SKM-1 (cell line): ENCODE data around the gene EHD3.

Experiments
- DNase-seq: peaks from one replicate; lab custom pipeline; 2025; ENCODE audit not compliant: unreplicated experiment; lab: John Stamatoyannopoulos, UW

EHD3 gene

DNA sequence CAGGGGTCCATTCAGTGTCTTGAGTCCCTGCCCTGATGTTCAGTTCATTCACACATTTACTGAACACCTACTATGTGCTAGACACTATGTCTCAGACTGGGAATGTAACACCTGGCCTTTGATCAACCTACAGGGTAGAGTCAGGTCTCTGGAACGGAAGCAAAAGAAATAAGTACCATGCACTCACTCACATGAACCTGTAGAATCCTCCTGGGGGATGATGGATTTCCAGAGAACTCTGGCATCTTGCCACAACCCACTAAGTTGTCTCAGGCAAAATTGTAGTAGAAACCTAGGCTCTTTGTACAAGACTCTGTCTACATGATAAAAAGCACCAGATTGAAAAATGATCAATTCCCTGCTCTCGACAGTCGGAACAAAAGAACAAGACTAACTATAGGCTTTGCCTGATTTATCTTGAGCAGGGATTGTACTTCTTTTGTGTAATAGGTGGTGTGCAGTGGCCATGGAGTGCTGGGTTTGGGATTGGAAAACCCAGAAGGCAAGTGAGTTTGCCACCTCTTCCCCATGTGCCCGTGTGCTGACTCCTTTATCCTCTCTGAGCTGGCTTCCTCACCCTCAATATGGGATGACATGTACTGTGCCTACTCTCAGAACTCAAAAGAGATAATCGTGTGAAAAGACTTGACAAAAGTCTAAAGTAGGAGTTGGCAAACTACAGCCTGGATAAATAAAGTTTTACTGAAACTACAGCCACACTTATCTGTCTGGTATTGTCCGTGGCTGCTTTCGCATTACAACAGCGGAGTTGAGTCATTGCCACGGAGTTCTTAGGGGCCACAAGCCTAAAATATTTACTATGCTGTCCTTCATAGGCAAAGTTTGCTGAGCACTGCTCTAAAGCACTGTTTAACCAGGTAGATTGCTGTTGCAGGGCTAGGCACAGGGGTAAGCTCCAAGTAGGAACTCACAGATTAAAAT lies 21.0 kb upstream of the EHD3 start:
- no peak for DNase-seq

DNA sequence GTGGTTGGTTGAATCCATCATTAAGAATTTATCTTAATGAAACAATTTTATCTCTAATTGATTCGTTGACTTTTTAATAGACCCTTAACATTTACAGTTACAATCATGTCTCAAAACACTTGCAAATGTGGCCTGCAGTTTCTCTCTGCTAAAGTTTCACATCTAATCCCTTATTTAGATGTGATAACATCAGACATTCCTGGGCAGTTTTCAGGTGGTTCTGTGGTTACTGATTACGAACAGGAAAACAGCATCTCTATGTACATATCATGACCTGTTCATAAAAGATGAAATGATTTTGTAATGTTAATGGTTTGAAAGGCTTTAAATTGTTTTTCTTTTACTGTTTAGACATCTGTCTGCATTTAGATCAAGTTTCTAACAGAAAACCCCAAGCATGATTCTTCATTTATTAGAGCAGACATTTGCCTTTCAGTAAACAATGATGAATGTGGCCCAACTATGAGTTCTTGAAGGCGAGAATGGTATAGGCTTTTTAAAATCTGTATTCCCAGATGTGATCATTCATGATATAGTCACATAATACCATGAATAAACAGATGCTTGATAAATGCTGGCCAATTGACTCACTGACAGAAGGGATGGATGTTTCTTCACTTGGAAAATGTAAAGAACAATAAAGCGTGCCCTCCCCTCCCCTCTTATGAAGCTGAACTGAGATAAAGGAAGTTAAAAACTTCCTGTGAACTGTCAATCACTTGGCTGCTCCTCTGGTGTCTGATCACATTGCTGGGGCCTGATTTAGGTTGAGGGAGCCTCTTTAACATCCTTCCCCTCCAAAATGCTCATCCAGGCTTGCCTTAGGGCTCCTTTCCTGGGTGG lies 20.1 kb upstream of the EHD3 start:
- DNase-seq = no peak

DNA sequence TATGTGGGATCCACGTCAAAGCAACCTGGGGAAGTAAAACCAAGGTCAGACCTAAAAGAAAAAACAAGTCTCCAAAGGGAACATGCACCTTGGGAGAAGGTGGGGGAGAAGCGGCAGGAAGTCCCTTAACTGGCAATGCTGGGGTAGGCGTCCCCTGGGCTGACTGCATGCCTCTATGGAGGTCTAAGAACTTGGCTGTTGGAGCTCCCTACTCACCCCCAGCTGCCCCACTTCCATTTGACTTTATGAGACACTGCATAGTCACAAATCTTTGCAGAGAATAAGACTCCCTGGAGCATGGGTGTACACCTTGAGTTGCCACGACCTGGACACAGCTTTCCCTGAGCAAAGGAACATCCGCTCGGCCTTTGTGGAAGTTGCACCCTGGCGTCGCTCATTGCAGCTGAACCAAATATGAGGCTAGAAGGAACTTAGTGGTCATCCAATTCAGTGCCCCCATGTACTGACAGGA lies 19.5 kb upstream of the EHD3 start:
- DNase-seq = no peak

DNA sequence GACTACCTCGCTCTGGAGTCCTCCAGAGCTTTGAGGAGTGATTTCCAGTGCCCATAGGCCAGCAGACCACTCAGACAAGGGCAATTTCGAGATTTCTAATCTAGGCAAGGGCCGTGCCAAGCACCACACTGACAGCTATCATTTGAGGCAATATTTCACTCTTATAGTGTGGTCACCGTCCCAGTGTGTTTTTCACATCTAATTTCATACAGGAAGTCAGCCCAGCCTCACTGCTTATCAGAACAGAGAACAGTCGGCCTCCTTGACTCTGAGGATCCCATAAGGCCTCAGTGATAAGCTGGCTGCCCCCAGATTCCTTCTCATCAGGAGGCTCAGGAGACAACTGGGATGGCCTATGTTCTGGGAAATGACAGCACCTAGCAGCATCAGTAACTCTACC lies 17.2 kb upstream of the EHD3 start:
- DNase-seq = no peak

DNA sequence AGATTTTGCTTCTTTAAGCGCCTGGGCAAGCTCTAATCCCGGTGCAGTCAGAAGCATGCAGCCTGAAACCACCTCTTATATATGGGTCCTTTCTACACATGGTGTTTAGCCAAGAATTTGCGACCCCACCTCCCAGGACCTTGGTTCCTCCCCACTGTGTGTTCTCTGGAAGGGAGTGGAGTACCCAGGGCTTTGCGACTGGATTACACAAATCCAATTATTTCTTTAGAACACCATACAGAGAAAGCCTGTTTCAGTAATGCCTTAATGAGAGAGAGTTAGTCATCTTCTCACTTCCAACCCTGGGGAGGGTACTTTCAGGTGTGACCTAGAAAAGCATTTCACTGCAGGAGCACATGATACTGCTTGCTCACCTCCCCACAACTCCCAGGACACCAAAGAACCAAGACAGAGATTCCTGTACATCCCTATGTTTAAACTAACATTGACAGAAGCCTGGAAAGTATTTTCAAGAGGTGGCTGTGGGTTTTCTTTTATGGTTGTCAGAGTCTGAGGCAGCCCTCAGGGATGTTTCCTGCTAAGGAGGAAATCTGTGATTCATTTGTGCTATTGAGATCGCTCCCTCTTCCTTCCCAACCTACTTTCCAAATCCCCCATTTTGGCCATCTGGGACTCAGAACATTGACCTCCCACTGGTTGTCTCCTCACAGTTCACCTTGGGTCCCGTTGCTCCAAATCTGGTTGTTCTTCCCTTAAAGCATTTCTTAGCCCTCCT lies 16.3 kb upstream of the EHD3 start, which contains the start of gene CAPN14:
Gene CAPN14 (minus strand): TSS at position 51 of the 736 bp plus-strand sequence. CDS start 12,068 bp downstream, outside the sequence.
- no peak for DNase-seq

DNA sequence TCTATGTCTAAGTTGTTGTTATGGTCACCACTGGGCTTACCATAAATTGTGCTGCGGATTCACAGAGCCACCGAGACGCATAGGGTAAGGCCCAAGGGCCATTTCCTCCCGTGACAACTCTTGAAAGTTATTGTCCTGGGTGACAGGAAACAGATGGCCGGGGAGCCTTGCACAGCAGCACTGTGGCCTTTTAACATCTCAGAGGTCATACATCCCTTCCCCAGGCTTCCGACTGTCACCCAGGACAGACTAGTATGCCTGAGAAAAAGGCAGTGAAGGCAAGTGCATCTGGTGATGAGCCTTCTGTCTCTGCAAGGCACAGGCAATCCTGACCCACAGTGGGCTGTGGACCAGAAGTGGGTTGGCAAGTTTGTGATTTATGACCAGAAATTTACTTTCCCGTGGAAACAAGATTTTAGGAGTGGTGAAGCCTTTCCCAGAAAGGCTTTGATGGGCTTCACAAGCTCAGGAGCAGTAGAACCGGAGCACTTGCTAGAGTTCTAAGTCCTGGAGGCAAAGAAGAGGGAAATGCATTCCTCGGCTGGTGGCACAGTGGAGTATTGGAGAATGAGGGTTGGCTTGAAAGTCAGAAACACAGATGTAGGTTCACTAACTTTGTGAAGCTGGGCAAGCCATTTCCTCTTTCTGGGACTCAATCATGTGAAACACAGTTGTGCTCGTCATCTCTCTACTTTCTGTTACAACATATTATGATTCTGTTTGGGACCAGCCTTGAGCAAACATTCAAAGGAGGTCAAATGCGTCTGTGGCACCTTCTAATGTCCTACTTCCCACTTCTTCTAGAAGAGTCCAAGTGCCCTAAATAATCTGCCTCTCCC lies 14.6 kb upstream of the EHD3 start:
- peak; percentile 22 for DNase-seq

DNA sequence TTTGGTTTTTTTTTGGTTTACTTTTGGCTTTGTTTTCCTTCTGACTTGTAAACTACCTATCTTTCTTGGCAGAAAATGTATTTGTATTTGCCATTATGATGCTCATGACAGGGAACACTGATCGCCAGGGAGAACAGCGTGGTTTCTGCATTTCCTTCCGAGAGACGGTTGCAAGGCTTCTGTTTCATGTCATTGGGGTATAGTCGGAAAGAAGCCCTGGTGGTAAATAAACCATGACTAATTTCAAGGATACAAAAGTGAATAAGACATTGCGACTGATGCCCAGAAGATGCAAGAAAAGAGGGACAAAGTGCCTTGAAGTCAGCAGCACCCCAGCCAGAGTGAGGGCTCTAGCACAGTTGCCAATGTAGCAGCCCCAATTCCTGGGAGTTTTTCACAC lies 12.4 kb upstream of the EHD3 start:
- no peak for DNase-seq

DNA sequence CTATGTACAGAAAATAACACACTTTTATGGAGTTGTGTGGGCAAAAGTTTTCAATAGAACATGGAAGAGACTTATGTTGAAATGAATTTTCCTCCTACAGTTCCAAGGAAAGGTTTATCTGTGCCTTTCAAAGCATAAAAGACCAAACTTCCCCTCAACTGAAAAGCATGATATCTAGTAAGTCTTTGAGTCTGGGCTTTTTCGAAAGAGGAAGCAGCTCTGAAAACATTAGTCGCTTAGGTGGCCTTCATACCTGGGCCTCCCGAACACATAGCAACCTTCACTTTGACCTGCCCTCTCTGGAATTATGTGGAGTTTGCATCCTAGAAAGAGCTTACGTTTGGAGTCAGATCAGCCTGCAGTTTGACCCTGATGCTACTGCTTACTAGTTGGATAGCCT lies 11.9 kb upstream of the EHD3 start:
- DNase-seq = no peak

DNA sequence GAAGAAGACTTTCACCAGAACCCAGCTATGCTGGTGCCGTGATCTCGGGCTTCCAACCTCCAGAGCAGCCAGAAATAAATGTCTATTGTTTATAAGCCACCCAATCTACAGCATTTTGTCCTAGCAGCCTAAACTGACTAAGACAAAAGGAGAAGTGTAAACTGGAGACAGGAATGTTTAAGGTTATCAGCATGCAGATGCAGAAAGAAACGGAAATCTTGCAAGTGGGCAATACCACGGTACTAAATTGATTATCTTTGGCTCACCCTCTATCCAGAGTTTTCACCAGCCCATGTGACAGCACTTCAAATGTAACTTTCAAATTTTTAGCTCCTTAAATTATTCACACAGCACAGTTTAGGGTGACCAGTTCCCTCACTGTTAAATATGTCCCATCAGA lies 10.9 kb upstream of the EHD3 start:
- no peak for DNase-seq

DNA sequence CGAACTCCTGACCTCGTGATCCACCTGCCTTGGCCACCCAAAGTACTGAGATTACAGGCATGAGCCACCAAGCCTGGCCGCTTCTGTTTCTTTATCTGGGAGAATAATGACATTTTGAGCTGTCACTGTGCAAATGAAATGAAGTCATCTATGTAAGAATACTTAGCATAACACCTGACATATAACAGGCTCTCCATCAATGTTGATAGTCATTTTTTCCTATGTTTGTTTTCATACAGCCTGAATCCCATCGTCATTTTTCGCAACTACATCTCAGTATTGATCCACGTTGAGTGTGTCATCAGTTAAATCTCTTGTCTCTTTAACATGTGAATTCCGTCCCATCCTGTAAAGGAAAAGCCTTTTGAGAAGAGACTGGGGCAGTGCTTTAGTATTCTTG lies 10.2 kb upstream of the EHD3 start:
- DNase-seq = no peak

DNA sequence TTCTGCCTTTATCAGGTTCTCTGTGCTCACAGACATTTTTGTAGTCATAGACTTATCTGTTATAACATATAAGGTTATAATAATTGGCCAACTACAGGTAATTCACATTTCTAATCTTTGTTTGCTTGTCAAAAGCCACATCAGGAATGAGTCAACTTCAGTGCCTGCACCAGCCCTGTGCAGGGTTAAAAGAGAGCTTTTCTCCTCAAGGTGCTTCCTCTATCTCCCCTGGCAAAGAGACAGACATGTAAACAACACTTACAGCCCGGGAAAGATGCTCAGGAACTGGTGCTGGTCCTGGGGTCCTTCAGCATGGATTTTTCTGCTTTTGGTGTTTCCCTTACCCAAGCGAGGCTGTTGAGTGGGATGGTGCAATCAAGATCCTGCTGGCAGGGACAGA lies 7.7 kb upstream of the EHD3 start:
- no peak for DNase-seq

DNA sequence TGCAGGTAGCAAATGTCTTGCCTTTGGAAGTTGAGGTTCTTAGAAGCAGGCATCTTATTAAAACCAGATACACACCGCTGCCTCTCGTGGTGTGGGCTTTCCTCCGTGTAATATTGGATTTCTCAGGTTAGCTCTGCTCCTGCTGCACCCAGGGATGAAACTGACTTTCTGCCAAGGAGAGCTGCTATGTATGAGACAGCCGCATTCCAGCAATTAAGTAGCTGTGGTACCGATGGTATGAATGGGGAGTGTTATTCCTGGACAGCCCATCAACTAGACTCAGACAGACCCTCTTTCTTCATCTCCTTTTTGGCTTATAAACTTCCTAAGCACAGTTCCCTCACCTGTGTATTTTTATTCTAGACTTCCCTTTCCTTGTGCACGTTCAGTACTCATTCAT lies 6.8 kb upstream of the EHD3 start:
- no peak for DNase-seq

DNA sequence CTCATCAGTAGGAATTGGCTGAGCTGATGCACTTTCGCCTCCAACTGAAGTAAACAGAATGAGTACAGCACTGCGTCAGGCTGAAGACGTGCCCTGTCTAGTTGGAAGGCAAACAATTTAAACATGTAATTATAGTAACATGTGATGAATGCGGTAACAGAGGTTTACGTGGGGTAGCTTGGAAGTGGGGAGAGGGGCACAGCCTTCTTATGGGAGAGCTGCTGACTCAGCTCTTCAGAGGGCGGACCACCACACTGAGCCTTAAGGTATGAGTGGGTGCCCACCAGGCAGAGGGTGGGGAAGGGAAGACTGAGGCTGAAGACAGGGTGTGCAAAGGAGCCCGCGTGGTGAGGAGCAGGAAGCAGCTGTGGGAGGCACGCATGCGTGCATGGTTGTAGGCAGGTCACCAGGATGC lies 6.2 kb upstream of the EHD3 start:
- DNase-seq = no peak

DNA sequence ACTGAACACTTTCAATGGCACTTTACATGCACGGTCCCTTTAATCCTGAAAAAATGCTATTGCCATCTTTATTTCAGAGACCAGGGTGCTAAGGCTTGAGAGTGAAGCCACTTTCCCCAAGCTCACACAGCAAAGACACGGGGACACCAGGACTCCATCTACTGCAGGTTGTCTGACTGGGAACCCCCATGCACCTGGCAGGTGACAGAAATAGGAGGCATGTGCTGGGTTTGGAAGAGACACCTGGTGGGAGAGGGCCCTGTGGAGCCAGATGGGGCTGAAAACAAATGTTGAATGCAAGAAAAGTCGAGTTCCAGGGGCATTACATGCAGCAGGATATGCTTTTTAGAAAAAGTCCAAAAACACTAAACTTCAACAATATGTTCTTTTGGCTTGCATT lies 5.2 kb upstream of the EHD3 start:
- DNase-seq = no peak

DNA sequence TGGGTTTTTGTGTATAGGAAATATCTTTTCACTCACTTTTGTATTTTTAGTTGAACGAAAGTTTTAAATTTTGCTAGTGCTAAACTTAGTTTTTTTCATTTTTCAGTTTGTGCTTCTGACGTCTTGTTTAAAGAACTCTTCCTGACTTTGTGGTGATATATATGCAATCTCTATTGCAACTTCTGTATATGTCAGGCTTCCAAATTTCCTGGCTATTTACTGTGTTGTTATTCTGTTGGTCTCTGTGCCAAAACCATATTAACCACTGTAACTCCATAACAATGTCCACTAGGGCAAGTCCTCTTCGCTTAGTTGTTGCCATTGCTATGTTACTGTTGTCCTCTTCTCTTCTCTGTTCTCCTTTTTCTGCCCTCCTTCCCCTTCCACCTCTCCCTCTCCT lies 3.2 kb upstream of the EHD3 start:
- no peak for DNase-seq

DNA sequence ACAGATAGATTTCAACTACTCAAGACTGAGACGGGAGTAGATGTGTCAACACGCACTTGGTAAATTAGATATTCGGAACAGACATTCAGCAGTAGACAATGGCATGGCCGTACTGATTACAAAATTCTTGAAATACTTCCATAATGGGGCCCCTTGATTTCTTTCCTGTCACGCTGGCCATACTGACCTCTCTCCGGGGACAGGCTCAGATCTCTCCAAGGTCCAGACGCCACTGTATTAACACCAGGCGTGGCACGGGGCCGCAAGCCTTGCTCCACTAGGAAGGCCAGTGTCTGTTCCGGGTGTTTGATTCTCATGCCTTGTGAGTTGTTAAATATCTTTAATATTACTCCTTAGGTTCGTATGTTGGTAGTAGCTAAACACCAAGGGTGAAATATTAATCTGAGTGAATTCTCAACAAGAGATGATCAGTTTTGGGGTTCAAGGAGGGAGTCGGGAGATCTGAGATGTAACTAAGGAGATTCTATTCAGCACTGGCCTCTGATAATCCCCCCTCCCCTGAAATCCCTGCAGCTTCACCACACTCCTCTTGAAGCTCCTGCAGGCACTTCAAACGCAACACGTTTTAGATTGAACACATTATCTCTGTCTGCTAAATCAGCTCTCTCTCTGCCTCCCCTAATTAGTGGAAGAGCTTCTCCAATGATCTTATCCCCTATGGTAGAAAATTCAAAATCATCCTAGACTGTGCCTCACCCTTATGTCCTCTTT lies 2.2 kb upstream of the EHD3 start:
- DNase-seq = no peak

DNA sequence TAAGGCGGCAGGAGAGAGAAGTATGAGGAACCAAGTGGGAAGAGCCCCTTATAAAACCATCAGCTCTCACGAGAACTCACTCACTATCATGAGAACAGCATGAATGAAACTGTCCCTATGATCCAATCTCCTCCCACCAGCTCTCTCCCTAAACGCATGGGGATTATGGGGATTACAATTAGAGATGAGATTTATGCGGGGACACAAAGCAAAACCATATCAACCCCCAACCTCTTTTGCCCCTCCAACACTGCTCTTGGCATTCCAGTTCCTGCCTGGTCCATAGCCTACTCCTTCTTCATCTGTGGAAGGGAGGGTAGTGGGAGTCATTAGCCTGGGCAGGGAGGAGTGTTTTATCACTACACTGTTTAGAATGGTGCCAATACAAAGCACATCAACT lies 1.4 kb upstream of the EHD3 start:
- no peak for DNase-seq

DNA sequence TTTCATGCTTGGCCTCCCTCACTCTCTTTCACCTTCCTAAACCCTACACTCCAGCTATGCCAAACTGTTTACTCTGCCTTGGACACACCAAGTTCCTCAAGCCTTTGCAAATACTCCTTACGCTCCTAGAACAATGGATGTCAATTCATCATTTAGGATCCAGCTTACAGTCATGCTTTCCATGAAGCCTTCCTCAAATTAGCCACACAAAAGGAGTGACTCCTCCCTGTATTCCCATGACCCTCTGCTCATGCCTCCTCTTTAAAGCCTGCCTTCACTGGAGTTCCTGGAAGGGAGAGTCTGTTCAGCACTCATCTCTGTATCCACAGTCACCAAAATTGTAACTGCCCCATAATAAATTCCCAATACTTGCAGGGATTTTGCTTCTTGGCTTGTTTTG lies 721 bp upstream of the EHD3 start:
- DNase-seq = no peak

DNA sequence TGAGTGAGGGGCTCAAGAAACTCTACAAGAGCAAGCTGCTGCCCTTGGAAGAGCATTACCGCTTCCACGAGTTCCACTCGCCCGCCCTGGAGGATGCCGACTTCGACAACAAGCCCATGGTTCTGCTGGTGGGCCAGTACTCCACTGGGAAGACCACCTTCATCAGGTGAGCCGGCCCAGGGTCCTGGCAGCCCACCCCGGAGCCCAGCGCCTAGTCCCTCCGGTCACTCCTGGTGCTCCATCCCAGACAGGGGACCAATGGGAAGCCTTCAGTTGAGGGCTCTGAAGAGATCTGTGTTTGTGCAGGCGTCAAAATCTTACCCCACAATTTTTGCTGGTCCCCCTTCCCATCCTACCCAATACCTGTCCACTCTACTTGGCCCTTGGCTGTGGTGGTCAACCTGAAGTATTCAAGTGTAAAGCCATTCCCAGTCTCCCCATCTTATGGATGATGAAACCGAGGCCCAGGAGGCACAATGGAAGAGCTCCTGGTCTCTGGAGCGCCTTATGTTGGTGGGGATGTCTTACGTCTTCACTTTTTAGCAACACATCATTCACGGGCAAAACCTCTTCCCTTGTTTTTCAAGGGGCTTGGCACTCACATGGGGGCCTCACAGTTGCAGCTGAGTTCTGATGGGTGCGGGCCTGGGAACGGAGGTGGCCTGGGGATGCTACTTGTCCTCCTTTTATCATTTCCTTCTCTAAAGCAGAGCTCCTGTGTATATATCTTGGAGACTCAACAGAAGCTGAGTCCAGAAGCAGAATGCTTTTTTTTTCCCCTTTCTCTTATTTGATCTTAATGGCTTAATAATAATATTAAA lies 941 bp downstream of the EHD3 start:
- no peak for DNase-seq
